Epithelial cell of alveolus of lung (primary cell): ENCODE measurements around the gene TIMELESS. TPM values are rescaled to one million over a fixed set of nuclear protein-coding genes. Genes with fewer than 3 reads are reported as not detected.

Experiments used
- total RNA-seq: library from RNA; depleted of rRNA; stranded (reverse); fragments of >200 nt; gene quantifications from 2 replicates; pipeline ENCODE4 v1.2.1, GENCODE V29; 2015

The TIMELESS gene
- total RNA-seq: 7.9 and 14.1 TPM in 2 replicates

GRCh38 chr12:56448860-56449621, at the start of gene TIMELESS:
Gene TIMELESS, minus strand, starts transcription at chr12:56449426. Its CDS starts 15,256 bp downstream, at chr12:56434170.

GRCh38 chr12:56488041-56488955, 39.1 kb upstream of the TIMELESS start, which contains the start of gene GLS2:
Gene GLS2, minus strand, starts transcription at chr12:56488161. Its CDS starts 43 bp downstream, at chr12:56488118.

GRCh38 chr12:56468216-56469006, 19.2 kb upstream of the TIMELESS start, which contains the start of gene SPRYD4:
Gene SPRYD4, plus strand, starts transcription at chr12:56468578. Its CDS starts 14 bp downstream, at chr12:56468592.

GRCh38 chr12:56454557-56454956, 5.3 kb upstream of the TIMELESS start, which contains the start of gene MIP:
Gene MIP, minus strand, starts transcription at chr12:56454657. Its CDS starts 44 bp downstream, at chr12:56454613.

Other genes with a start within 250 kb of the TIMELESS start
- gene RNF41, start 227.5 kb downstream of the TIMELESS start, total RNA-seq: 57.2 and 76.5 TPM in 2 replicates
- 48.4 and 60.4 TPM in 2 replicates for gene NABP2, start 225.1 kb downstream of the TIMELESS start, total RNA-seq
- gene SLC39A5, start 219.4 kb downstream of the TIMELESS start, total RNA-seq: not detected in 2 replicates
- 14.5 and 16.9 TPM in 2 replicates for gene ANKRD52, start 191.0 kb downstream of the TIMELESS start, total RNA-seq
- 8.8 and 11.3 TPM in 2 replicates for gene COQ10A, start 182.5 kb downstream of the TIMELESS start, total RNA-seq
- gene CS, start 149.1 kb downstream of the TIMELESS start, total RNA-seq: 109 and 134 TPM in 2 replicates
- gene CNPY2, start 133.4 kb downstream of the TIMELESS start, total RNA-seq: 95.7 and 112 TPM in 2 replicates
- gene PAN2, start 115.4 kb downstream of the TIMELESS start, total RNA-seq: 9.1 and 38.4 TPM in 2 replicates
- 0.13 and 0.56 TPM in 2 replicates for gene IL23A, start 110.5 kb downstream of the TIMELESS start, total RNA-seq
- 90.0 and 173 TPM in 2 replicates for gene STAT2, start 89.3 kb downstream of the TIMELESS start, total RNA-seq
- gene APOF, start 86.6 kb downstream of the TIMELESS start, total RNA-seq: not detected in 2 replicates
- not detected in 2 replicates for gene MIP, start 5.2 kb upstream of the TIMELESS start, total RNA-seq
- gene SPRYD4, start 19.2 kb upstream of the TIMELESS start, total RNA-seq: 1.0 and 1.2 TPM in 2 replicates
- gene GLS2, start 38.7 kb upstream of the TIMELESS start, total RNA-seq: 0.13 TPM in 1 of 2 replicates, not detected in the other
- gene RBMS2, start 72.4 kb upstream of the TIMELESS start, total RNA-seq: 25.3 and 26.5 TPM in 2 replicates
- 29.7 and 43.0 TPM in 2 replicates for gene BAZ2A, start 180.9 kb upstream of the TIMELESS start, total RNA-seq
- gene ATP5F1B, start 196.6 kb upstream of the TIMELESS start, total RNA-seq: 452 and 486 TPM in 2 replicates
- 97.6 and 113 TPM in 2 replicates for gene PTGES3, start 238.9 kb upstream of the TIMELESS start, total RNA-seq